DND-41 (cell line): Measurements from ENCODE around the gene CHKB.

Experiments used
- CTCF ChIP-seq: IDR thresholded peaks from 2 replicates; pipeline ENCODE4 v1.5.1; 2012; ENCODE audit warnings: borderline replicate concordance, low read length, moderate library complexity, mild to moderate bottlenecking; ENCODE audit not compliant: poor library complexity, severe bottlenecking; ENCODE audit errors: extremely low read depth
- EZH2 ChIP-seq: IDR thresholded peaks from 3 replicates; pipeline ENCODE4 v1.6.1; 2012; ENCODE audit warnings: borderline replicate concordance, low read depth, mild to moderate bottlenecking, moderate library complexity, low read length, inconsistent platforms; ENCODE audit not compliant: severe bottlenecking

DNA sequence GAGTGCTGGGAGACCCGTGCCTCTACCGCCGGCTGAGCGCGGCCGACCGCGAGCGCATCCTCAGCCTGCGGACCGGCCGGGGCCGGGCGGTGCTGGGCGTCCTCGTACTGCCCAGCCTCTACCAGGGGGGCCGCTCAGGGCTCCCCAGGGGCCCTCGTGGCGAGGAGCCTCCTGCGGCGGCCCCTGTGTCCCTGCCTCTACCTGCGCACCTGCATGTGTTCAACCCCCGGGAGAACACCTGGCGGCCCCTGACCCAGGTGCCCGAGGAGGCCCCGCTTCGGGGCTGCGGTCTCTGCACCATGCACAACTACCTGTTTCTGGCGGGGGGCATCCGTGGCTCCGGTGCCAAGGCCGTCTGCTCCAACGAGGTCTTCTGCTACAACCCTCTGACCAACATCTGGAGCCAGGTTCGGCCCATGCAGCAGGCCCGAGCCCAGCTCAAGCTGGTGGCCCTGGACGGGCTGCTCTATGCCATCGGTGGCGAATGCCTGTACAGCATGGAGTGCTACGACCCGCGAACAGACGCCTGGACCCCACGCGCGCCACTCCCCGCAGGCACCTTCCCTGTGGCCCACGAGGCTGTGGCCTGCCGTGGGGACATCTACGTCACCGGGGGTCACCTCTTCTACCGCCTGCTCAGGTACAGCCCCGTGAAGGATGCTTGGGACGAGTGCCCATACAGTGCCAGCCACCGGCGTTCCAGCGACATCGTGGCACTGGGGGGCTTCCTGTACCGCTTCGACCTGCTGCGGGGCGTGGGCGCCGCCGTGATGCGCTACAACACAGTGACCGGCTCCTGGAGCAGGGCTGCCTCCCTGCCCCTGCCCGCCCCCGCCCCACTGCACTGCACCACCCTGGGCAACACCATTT, 33.5 kb downstream of the CHKB start:
- TF ChIP-seq CTCF (no peak), EZH2 (no peak)
